ENCODE measurements around the gene ACTR6. TPM values are rescaled to one million over a fixed set of nuclear protein-coding genes. Genes with fewer than 3 reads are reported as not detected.

Gene ACTR6
- total RNA-seq, 1 donor from 2014 or later = 13.7 TPM

DNA sequence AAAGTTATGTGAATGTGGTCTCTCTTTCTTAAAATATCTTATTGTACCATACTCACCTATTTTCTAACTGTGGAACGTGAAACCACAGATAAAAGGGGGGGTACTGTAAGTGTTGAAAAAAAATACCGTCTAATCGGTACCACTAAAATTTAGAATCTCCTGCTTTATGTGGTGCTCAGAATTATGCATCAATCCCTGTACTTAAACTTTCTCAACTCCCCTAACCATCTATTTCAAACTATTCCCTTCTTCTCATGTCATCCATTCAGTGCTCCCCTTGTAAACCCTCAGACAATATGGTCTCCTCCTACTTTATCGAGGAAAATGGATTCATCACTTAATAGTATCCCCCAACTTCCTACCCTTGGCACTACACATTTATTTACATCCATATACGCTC lies 42.5 kb downstream of the ACTR6 start:
- DNase-seq (ENCODE audit: low read depth) (no peak), FAIRE-seq (no peak)
- TF ChIP-seq CTCF (IDR thresholded peaks at IDR 0.05; ENCODE audit: insufficient read depth, low read length, severe bottlenecking) = no peak
- no peak overlapping the region for H3K4me3 ChIP-seq (ENCODE audit: low read depth, low read length)
- no peaks in the 10 kb centered on the region for H3K27me3 ChIP-seq (ENCODE audit: control insufficient read depth, insufficient read depth, low read length)
- H3K36me3 ChIP-seq (ENCODE audit: control insufficient read depth, insufficient read depth, low read length) = no peaks in the 10 kb centered on the region

DNA sequence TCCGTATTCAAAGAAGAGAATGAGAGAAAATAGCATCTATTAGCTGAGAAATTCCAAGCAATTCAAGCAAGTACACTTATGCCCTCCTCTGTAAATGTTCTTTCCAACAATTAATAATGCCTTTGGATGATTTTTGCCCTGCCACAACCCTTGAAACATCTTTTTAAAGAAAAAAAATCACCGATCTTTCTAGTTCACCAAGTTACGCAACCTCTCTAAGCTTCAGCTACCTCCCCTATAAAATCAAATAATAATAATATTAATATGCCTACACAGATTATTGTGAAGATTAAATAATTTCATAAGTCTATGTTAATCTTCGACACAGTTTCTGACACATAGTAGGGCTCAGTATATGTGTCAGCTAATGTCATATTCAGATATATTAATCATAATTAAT lies 47.1 kb downstream of the ACTR6 start:
- Histone ChIP-seq H3K27me3 (ENCODE audit: control insufficient read depth, insufficient read depth, low read length) (no peaks in the 10 kb centered on the region), H3K36me3 (ENCODE audit: control insufficient read depth, insufficient read depth, low read length) (no peaks in the 10 kb centered on the region), H3K4me3 (ENCODE audit: low read depth, low read length) (no peak overlapping the region)
- no peak for TF ChIP-seq CTCF (IDR thresholded peaks at IDR 0.05; ENCODE audit: insufficient read depth, low read length, severe bottlenecking)
- FAIRE-seq (no peak), DNase-seq (ENCODE audit: low read depth) (no peak)

DNA sequence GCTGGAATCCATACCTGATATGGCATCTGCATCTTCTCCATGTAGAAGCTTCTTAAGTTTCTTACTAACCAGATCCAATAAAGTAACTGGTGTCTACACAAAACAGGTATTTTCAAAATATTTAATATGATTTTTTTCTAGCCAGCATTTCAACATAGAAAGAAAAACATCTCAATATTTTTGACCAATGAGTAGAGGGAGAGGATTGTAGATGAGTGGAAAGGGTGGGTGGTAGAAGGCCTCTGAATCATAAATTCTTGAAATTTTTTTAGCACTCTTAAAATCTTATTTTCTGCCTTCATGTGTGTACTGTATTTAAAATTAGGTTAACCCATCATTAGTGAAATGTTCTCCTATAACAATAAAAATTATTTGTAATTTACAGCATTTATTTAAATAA lies 48.3 kb downstream of the ACTR6 start:
- FAIRE-seq = no peak
- no peak for DNase-seq (ENCODE audit: low read depth)
- no peaks in the 10 kb centered on the region for H3K36me3 ChIP-seq (ENCODE audit: control insufficient read depth, insufficient read depth, low read length)
- no peak overlapping the region for H3K4me3 ChIP-seq (ENCODE audit: low read depth, low read length)
- H3K27me3 ChIP-seq (ENCODE audit: control insufficient read depth, insufficient read depth, low read length) = no peaks in the 10 kb centered on the region
- TF ChIP-seq CTCF (IDR thresholded peaks at IDR 0.05; ENCODE audit: insufficient read depth, low read length, severe bottlenecking) = no peak

DNA sequence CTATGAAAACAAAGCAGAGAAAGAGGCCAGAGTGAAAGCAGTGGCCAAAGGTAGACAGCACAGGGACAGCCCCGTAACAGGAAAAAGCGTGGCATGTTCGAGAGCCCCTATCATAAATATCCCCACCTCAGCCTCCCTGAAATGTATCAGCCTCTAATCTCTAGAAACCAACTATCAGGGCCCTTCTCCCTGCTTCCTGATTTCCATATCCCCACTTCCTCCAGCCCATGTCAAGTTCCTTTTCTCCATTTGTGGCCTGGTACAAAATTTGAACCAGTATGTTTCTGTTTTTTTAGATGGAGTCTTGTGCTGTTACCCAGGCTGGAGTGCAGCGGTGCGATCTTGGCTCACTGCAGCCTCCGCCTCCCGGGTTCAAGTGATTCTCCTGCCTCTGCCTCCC lies 49.3 kb downstream of the ACTR6 start:
- Histone ChIP-seq H3K27me3 (ENCODE audit: control insufficient read depth, insufficient read depth, low read length) (no peaks in the 10 kb centered on the region), H3K36me3 (ENCODE audit: control insufficient read depth, insufficient read depth, low read length) (no peaks in the 10 kb centered on the region), H3K4me3 (ENCODE audit: low read depth, low read length) (no peak overlapping the region)
- FAIRE-seq (no peak), DNase-seq (ENCODE audit: low read depth) (no peak)
- TF ChIP-seq CTCF (IDR thresholded peaks at IDR 0.05; ENCODE audit: insufficient read depth, low read length, severe bottlenecking) = no peak

- DNase-seq (ENCODE audit: low read depth) (no peak), FAIRE-seq (no peak)
Measured at GRCh38 chr12:100251917-100252316, 51.3 kb downstream of the ACTR6 start.

More at GRCh38 chr12:100251917-100252316, 51.3 kb downstream of the ACTR6 start:
- Histone ChIP-seq H3K27me3 (ENCODE audit: control insufficient read depth, insufficient read depth, low read length) (no peaks in the 10 kb centered on the region), H3K36me3 (ENCODE audit: control insufficient read depth, insufficient read depth, low read length) (no peaks in the 10 kb centered on the region), H3K4me3 (ENCODE audit: low read depth, low read length) (no peak overlapping the region)
- TF ChIP-seq CTCF (IDR thresholded peaks at IDR 0.05; ENCODE audit: insufficient read depth, low read length, severe bottlenecking) = no peak
